B cell (primary cell): Measurements from ENCODE around the gene RERE. TPM values are rescaled to one million over a fixed set of nuclear protein-coding genes. Genes with fewer than 3 reads are reported as not detected.

Source experiments
- ATAC-seq: fragments of 200-7000 bp; cut with Tn5 transposase; one replicate; pipeline ENCODE4 v1.10.0; 2021; ENCODE audit warnings: low read depth, mild to moderate bottlenecking, moderate number of reproducible peaks, moderate library complexity
- CTCF ChIA-PET: fragments of 350-600 bp; sonication (Branson Sonifier 250); formaldehyde crosslinking; loops from one replicate; lab custom pipeline; 2021; ENCODE audit warnings: antibody characterized with exemption, inconsistent platforms; lab: Charles Lee
- POLR2A ChIA-PET: fragments of 350-600 bp; sonication (Branson Sonifier 250); formaldehyde crosslinking; loops from one replicate; lab custom pipeline; 2021; ENCODE audit warnings: antibody characterized with exemption; lab: Charles Lee
- DNase-seq: peaks from one replicate; pipeline ENCODE4 v3.0.0; 2013
- H2AFZ ChIP-seq: 2 replicates; pipeline ENCODE4 v1.6.1; 2012; ENCODE audit warnings: mild to moderate bottlenecking, low read depth, low read length; ENCODE audit not compliant: insufficient read depth, poor library complexity, severe bottlenecking
- H3K27ac ChIP-seq, 2 donors: 1 replicate in 1 of 2; 2 replicates in 1 of 2; pipeline ENCODE4 v1.5.1; 2012 to 2013; ENCODE audit warnings: low read length in 2 of 2, mild to moderate bottlenecking in 2 of 2, moderate library complexity in 1 of 2
- H3K27me3 ChIP-seq, 4 experiments: fragments of 200-600 bp in 1 of 4; sonication (generic) in 1 of 4; replicated peaks in 1 of 4; 1 replicate in 2 of 4; 2 replicates in 2 of 4; pipeline versions ENCODE4 v1.6.1 to v1.7.0; 2013 to 2016; ENCODE audit warnings: low read length in 3 of 4, mild to moderate bottlenecking in 2 of 4, mixed read lengths in 1 of 4, moderate library complexity in 1 of 4; ENCODE audit not compliant: insufficient read depth in 4 of 4, control insufficient read depth in 3 of 4; ENCODE audit errors: control extremely low read depth in 1 of 4
- H3K36me3 ChIP-seq, 2 experiments: replicated peaks in 1 of 2; 1 replicate in 1 of 2; 2 replicates in 1 of 2; pipeline versions ENCODE4 v1.6.1 to v1.7.1; 2013; ENCODE audit warnings: low read length in 1 of 2; ENCODE audit not compliant: insufficient read depth in 2 of 2, control insufficient read depth in 1 of 2; ENCODE audit errors: control extremely low read depth in 1 of 2, extremely low read depth in 1 of 2
- H3K4me1 ChIP-seq, 2 donors: fragments of 200-600 bp in 1 of 2; sonication (generic) in 1 of 2; 1 replicate in 1 of 2; 2 replicates in 1 of 2; pipeline versions ENCODE4 v1.5.1 to v1.6.1; 2013 to 2017; ENCODE audit warnings: low read length in 2 of 2; ENCODE audit not compliant: control insufficient read depth in 2 of 2, insufficient read depth in 2 of 2
- H3K4me2 ChIP-seq: replicated peaks from 2 replicates; pipeline ENCODE3; 2012; ENCODE audit warnings: mild to moderate bottlenecking, low read depth, low read length; ENCODE audit not compliant: poor library complexity, severe bottlenecking
- H3K4me3 ChIP-seq, 5 experiments: fragments of 200-600 bp in 1 of 5; sonication (generic) in 1 of 5; 1 replicate in 3 of 5; 2 replicates in 2 of 5; pipeline versions ENCODE4 v1.5.1 to v1.7.0; 2011 to 2016; ENCODE audit warnings: low read length in 4 of 5, mild to moderate bottlenecking in 4 of 5, low read depth in 2 of 5, control low read depth in 1 of 5, moderate library complexity in 1 of 5; ENCODE audit not compliant: insufficient read depth in 1 of 5; ENCODE audit errors: control extremely low read depth in 1 of 5, extremely low read depth in 1 of 5
- H3K79me2 ChIP-seq: fragments of 200-600 bp; sonication (generic); one replicate; pipeline ENCODE4 v1.6.0; 2016; ENCODE audit warnings: low read length; ENCODE audit not compliant: control insufficient read depth, insufficient read depth
- H3K9ac ChIP-seq: fragments of 200-600 bp; sonication (generic); 2 replicates; pipeline ENCODE4 v1.6.1; 2017; ENCODE audit warnings: mild to moderate bottlenecking, low read length, moderate library complexity
- H3K9me3 ChIP-seq, 3 donors: one replicate each; pipeline versions ENCODE4 v1.6.1 to v1.7.1; 2013; ENCODE audit warnings: low read length in 2 of 3; ENCODE audit not compliant: control insufficient read depth in 2 of 3, insufficient read depth in 1 of 3; ENCODE audit errors: control extremely low read depth in 1 of 3
- H4K20me1 ChIP-seq: 2 replicates; pipeline ENCODE4 v1.6.0; 2012; ENCODE audit warnings: mild to moderate bottlenecking, low read length; ENCODE audit not compliant: insufficient read depth, control insufficient read depth, poor library complexity, severe bottlenecking
- H3K27ac Mint-ChIP-seq: one replicate; pipeline ENCODE4 v1.8.0; 2021; ENCODE audit warnings: mixed read lengths
- H3K27me3 Mint-ChIP-seq: one replicate; pipeline ENCODE4 v1.8.0; 2021; ENCODE audit warnings: mixed read lengths
- H3K4me1 Mint-ChIP-seq: one replicate; pipeline ENCODE4 v1.8.0; 2021; ENCODE audit warnings: mixed read lengths
- H3K4me3 Mint-ChIP-seq: one replicate; pipeline ENCODE4 v1.8.0; 2021; ENCODE audit warnings: mixed read lengths
- H3K9me3 Mint-ChIP-seq: one replicate; pipeline ENCODE4 v1.8.0; 2022; ENCODE audit warnings: mixed read lengths; ENCODE audit not compliant: insufficient read depth
- CTCF ChIP-seq: fragments of 200-600 bp; IDR thresholded peaks from one replicate; pipeline ENCODE4 v1.8.0; 2022; ENCODE audit warnings: antibody characterized with exemption, mild to moderate bottlenecking
- EZH2 ChIP-seq: IDR thresholded peaks from 2 replicates; pipeline ENCODE4 v1.6.1; 2012; ENCODE audit warnings: borderline replicate concordance, low read depth, mild to moderate bottlenecking, moderate library complexity, low read length; ENCODE audit not compliant: insufficient read depth, poor library complexity, severe bottlenecking
- WGBS: methylation state at CpG from one replicate; pipeline ENCODE4 v1.1.5; 2013; ENCODE audit warnings: missing lambda C conversion rate; ENCODE audit not compliant: insufficient coverage; 5-methylcytosine and 5-hydroxymethylcytosine counted together
- intact Hi-C: fragments of 100-400 bp; cut with micrococcal nuclease; formaldehyde crosslinking; loops from one replicate; pipeline ENCODE4 v1.10.0; 2022
- polyA plus RNA-seq: library from polyadenylated mRNA; depleted of rRNA; stranded (reverse); fragments of >200 nt; gene quantifications from 2 replicates; pipeline ENCODE4 v1.2.3, GENCODE V29; 2012
- total RNA-seq, 2 donors: library from RNA; stranded (reverse); fragments of 120-200 nt in 1 of 2; gene quantifications; 1 replicate in 1 of 2; 2 replicates in 1 of 2; pipeline versions ENCODE4 v1.2.3 to v1.2.4, GENCODE V29; 2013 to 2022

RERE gene
- total and polyA plus RNA-seq, 2 donors (not counting 1 experiment from before 2014, with no cell fraction given): 27.3 to 132 TPM

GRCh38 chr1:8343464-8344001 lies 473.9 kb downstream of the RERE start:
- H2AFZ ChIP-seq: no peak overlapping the region
- ATAC-seq: no peak
- H3K9me3 ChIP-seq: peaks cover 0 to under 1% (median 0%) of the 10 kb centered on the region in 3 donors
- TF ChIP-seq EZH2: no peak
- TF ChIP-seq CTCF: no peak
- no peak overlapping the region for H3K4me3 ChIP-seq
- H3K27ac ChIP-seq: no peak overlapping the region
- DNase-seq: no peak
- no peaks in the 10 kb centered on the region for H4K20me1 ChIP-seq
- no peak overlapping the region for H3K4me2 ChIP-seq
- H3K4me1 ChIP-seq: no peaks in the 10 kb centered on the region
- no peak overlapping the region for H3K9ac ChIP-seq
- no peaks in the 10 kb centered on the region for H3K79me2 ChIP-seq
- WGBS: 96% methylated on average over 32 of the region's 32 CpGs
- POLR2A ChIA-PET: no interaction called here
- Mint-ChIP-seq H3K27ac (no peak overlapping the region), H3K27me3 (peaks cover 5% of the 10 kb centered on the region), H3K4me1 (no peaks in the 10 kb centered on the region), H3K9me3 (no peaks in the 10 kb centered on the region), H3K4me3 (no peak overlapping the region)
- H3K36me3 ChIP-seq: no peaks in the 10 kb centered on the region
- CTCF ChIA-PET: no interaction called here
- intact Hi-C loops: no loop called here
- peaks cover 0 to 3% (median 0%) of the 10 kb centered on the region in 4 experiments for H3K27me3 ChIP-seq

GRCh38 chr1:8343044-8343443 lies 474.4 kb downstream of the RERE start:
- ATAC-seq (no peak), DNase-seq (no peak)
- no peak overlapping the region for H3K4me3 ChIP-seq
- peaks cover 5% of the 10 kb centered on the region for H3K27me3 Mint-ChIP-seq
- H3K27ac Mint-ChIP-seq: no peak overlapping the region
- H3K9me3 Mint-ChIP-seq: no peaks in the 10 kb centered on the region
- WGBS: 100% methylated on average over 9 of the region's 11 CpGs
- H3K4me1 Mint-ChIP-seq: no peaks in the 10 kb centered on the region
- H3K27ac ChIP-seq: no peak overlapping the region
- TF ChIP-seq CTCF (no peak), EZH2 (no peak)
- intact Hi-C loops: no loop called here
- H3K79me2 ChIP-seq: no peaks in the 10 kb centered on the region
- peaks cover 0 to 4% (median 0%) of the 10 kb centered on the region in 3 donors for H3K9me3 ChIP-seq
- H3K36me3 ChIP-seq: no peaks in the 10 kb centered on the region
- H3K4me2 ChIP-seq: no peak overlapping the region
- H4K20me1 ChIP-seq: no peaks in the 10 kb centered on the region
- H3K4me1 ChIP-seq: no peaks in the 10 kb centered on the region
- H2AFZ ChIP-seq: no peak overlapping the region
- H3K4me3 Mint-ChIP-seq: no peak overlapping the region
- H3K9ac ChIP-seq: no peak overlapping the region
- ChIA-PET CTCF (no interaction called here), POLR2A (no interaction called here)
- H3K27me3 ChIP-seq: peaks cover 0 to 1% (median 0%) of the 10 kb centered on the region in 4 experiments
